Right lobe of liver (tissue), 4 donors: ENCODE measurements around the gene AP5S1.

Experiments
- CTCF ChIP-seq, 4 donors: fragments of 200-600 bp in 3 of 4; fragments of 450-650 bp in 1 of 4; IDR thresholded peaks; one replicate each; pipeline versions ENCODE4 v1.5.1 to v1.8.0; 2016 to 2022; ENCODE audit warnings: antibody characterized with exemption in 4 of 4, mild to moderate bottlenecking in 2 of 4
- POLR2A ChIP-seq: fragments of 450-650 bp; IDR thresholded peaks from one replicate; pipeline ENCODE4 v1.6.1; 2017; ENCODE audit warnings: antibody characterized with exemption, mild to moderate bottlenecking
- donor health status: DM: no; HTN: no; CAD: no.
- donor health status: DM: no; HTN: no; CAD: no.
- donor health status: DM: no; HTN: yes; CAD: no.

DNA sequence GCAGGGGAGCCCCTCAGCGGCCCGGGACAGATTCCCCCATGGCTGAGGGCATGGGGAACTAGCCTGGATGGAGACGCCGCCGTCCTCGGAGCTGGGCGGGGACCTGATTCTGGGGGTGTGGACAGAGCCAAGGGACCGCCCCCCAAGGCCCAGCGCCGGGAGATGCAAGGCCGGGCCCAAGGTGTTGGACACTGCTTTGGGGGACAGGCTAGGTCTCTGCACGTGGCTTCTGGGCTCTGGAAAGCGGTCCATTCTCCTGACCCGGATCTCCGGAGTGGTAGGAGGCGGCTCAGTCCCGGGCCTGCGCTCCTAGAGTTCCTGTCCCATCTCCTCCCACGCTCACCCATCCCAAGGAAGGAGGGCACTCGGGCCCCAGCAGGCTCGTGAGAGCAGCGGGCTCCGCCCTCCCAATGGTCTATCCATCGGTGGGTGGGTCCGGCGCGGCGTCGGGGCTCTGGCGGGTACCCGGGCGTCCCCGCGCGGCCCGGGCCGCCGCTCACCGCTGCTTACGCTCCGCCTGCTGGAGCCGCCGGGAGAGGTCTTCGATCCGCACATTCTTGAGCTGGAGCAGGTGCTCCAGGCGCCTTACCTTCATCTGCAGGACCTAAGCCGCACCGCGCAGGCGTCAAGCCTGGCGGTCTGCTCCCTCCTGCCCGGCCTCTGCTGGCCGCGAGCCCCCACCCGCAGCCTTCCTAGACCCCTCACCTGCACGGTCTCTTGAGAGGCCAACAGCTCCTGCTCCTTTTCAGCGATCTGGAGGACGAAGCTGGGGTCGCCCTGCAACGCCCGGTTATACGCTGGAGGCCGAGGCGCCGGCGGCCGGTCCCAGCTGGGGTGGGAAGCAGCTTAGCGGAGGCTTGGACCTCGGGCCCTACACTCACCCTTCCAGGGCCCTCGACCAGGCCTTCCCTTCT, 42.4 kb upstream of the AP5S1 start:
- TF ChIP-seq POLR2A: no peak
- TF ChIP-seq CTCF (IDR thresholded peaks at IDR 0.05): no peak
